ENCODE data around the gene PRKAG1.

Gene PRKAG1

GRCh38 chr12:48957141-48958048 lies 61.2 kb downstream of the PRKAG1 start, which contains the start of gene ARF3 (continued):
- TF ChIP-seq ZBTB11 (tag by site-specific recombination; conservative IDR thresholded peaks at IDR 0.05; ENCODE audit: low read depth) (peak; percentile 90), YY1 (tag by site-specific recombination; IDR thresholded peaks at IDR 0.05) (peak; percentile 40; the same call in 1 of the 2 replicates), ZNF692 (tag by site-specific recombination; IDR thresholded peaks at IDR 0.05) (peak; percentile 53), PATZ1 (tag by site-specific recombination; IDR thresholded peaks at IDR 0.05) (peak; percentile 99), ZNF548 (tag by site-specific recombination; IDR thresholded peaks at IDR 0.05) (peak; percentile 29; the same call in 1 of the 2 replicates), ZNF629 (tag by site-specific recombination; IDR thresholded peaks at IDR 0.05) (peak; percentile 13; the same call in 1 of the 2 replicates), ZNF132 (tag by site-specific recombination; IDR thresholded peaks at IDR 0.05; ENCODE audit: borderline replicate concordance) (no peak), OVOL3 (tag by site-specific recombination; IDR thresholded peaks at IDR 0.05) (no peak), ZNF335 (tag by site-specific recombination; conservative IDR thresholded peaks at IDR 0.05) (peak; percentile 73), ZFHX2 (tag by site-specific recombination; conservative IDR thresholded peaks at IDR 0.05) (peak; percentile 98), ZBTB8A (tag by site-specific recombination; IDR thresholded peaks at IDR 0.05) (peak; percentile 60), ZEB2 (tag by site-specific recombination; IDR thresholded peaks at IDR 0.05) (peak; percentile 78), ZNF398 (tag by site-specific recombination; IDR thresholded peaks at IDR 0.05) (peak; percentile 96), ZNF571 (tag by site-specific recombination; IDR thresholded peaks at IDR 0.05) (no peak), OSR2 (tag by site-specific recombination; IDR thresholded peaks at IDR 0.05) (peak; percentile 41; the same call in 1 of the 2 replicates), SCRT2 (tag by site-specific recombination; IDR thresholded peaks at IDR 0.05) (peak; percentile 71), ZNF701 (tag by site-specific recombination; IDR thresholded peaks at IDR 0.05) (no peak), ZNF555 (tag by site-specific recombination; conservative IDR thresholded peaks at IDR 0.05) (no peak), MYNN (tag by site-specific recombination; IDR thresholded peaks at IDR 0.05; ENCODE audit: borderline replicate concordance) (0 out of 2 replicates have a peak, but pooled peaks have one; percentile 31), KLF17 (tag by site-specific recombination; IDR thresholded peaks at IDR 0.05) (no peak; the same call in 1 of the 2 replicates), ZNF10 (tag by site-specific recombination; IDR thresholded peaks at IDR 0.05) (peak; percentile 73; the same call in 1 of the 2 replicates), FEZF1 (tag by site-specific recombination; IDR thresholded peaks at IDR 0.05) (no peak; the same call in 1 of the 2 replicates), ZNF843 (tag by site-specific recombination; IDR thresholded peaks at IDR 0.05) (peak; percentile 49; the same call in 1 of the 2 replicates), ZXDB (tag by site-specific recombination; IDR thresholded peaks at IDR 0.05) (peak; percentile 57; the same call in 1 of the 2 replicates), ZNF623 (tag by site-specific recombination; IDR thresholded peaks at IDR 0.05) (no peak), ZNF350 (tag by site-specific recombination; IDR thresholded peaks at IDR 0.05) (no peak), ZBTB6 (tag by site-specific recombination; IDR thresholded peaks at IDR 0.05) (peak; percentile 100), KLF16 (tag by site-specific recombination; IDR thresholded peaks at IDR 0.05) (peak; percentile 98)

All from HEK293 (cell line).